Nephron progenitor cell (in vitro differentiated cells): Measurements from ENCODE around the gene SDCBP2.

Experiments
- DNase-seq: peaks from one replicate; pipeline ENCODE4 v3.0.0; 2021
- H3K27ac Mint-ChIP-seq: 2 replicates; pipeline ENCODE4 v1.8.0; 2021; ENCODE audit warnings: mild to moderate bottlenecking, moderate library complexity, mixed read lengths
- H3K27me3 Mint-ChIP-seq: 2 replicates; pipeline ENCODE4 v1.8.0; 2021; ENCODE audit warnings: mild to moderate bottlenecking, low read depth, mixed read lengths; ENCODE audit not compliant: poor library complexity
- H3K36me3 Mint-ChIP-seq: 2 replicates; pipeline ENCODE4 v1.8.0; 2021; ENCODE audit warnings: low read depth, mixed read lengths
- H3K4me1 Mint-ChIP-seq: 2 replicates; pipeline ENCODE4 v1.8.0; 2021; ENCODE audit warnings: mixed read lengths
- H3K4me3 Mint-ChIP-seq: 2 replicates; pipeline ENCODE4 v1.8.0; 2021; ENCODE audit warnings: mild to moderate bottlenecking, moderate library complexity, mixed read lengths
- H3K9me3 Mint-ChIP-seq: 2 replicates; pipeline ENCODE4 v1.8.0; 2021; ENCODE audit warnings: mild to moderate bottlenecking, moderate library complexity, mixed read lengths
- TF ChIP-seq, protein P1 (sequence below): fragments of 200-600 bp; sonication (generic); IDR thresholded peaks from 2 replicates; pipeline ENCODE4 v1.5.0; 2021; ENCODE audit warnings: antibody characterized with exemption

SDCBP2 gene

DNA sequence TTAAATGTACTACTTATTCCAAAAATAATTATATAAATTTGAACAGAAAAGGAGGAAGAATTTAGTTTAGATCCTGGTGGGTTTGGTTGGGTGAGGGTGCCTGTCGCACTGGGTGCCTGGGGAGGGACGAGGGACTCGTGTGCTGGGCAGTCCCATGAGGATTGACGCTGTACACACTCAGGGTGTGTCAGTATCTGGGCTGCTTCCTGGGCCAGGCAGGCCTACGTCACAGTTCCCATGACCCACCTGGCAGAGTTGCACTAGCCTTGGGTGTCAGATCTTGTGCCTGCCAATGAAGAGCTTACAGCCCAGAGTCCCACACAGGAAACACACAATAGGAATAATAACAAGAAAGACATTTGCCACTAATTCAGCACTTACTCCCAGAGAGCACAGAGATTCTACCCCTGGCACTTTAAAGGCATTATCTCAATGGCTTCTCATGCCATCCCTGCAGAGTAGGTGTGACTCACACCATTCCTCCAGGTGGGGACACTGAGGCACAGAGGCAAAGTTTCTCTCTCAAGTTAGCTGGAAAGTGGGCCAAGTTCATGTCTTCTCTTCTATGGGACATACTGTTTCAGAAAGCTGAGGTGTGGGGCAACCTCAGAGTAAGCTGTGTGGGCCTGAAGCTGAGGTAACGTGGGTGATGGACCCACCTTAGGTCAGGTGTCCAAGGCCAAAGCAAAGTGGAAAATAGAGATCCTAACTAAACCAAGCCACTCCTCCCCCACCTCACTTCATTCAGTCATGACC, 1.3 kb upstream of the SDCBP2 start:
- Mint-ChIP-seq H3K27ac (peak overlapping the region; percentile 9), H3K4me1 (peaks cover 12% of the 10 kb centered on the region), H3K27me3 (peaks cover 2% of the 10 kb centered on the region), H3K9me3 (no peaks in the 10 kb centered on the region), H3K4me3 (no peak overlapping the region), H3K36me3 (peaks cover 47% of the 10 kb centered on the region)
- DNase-seq: no peak
- TF ChIP-seq, protein P1, sequence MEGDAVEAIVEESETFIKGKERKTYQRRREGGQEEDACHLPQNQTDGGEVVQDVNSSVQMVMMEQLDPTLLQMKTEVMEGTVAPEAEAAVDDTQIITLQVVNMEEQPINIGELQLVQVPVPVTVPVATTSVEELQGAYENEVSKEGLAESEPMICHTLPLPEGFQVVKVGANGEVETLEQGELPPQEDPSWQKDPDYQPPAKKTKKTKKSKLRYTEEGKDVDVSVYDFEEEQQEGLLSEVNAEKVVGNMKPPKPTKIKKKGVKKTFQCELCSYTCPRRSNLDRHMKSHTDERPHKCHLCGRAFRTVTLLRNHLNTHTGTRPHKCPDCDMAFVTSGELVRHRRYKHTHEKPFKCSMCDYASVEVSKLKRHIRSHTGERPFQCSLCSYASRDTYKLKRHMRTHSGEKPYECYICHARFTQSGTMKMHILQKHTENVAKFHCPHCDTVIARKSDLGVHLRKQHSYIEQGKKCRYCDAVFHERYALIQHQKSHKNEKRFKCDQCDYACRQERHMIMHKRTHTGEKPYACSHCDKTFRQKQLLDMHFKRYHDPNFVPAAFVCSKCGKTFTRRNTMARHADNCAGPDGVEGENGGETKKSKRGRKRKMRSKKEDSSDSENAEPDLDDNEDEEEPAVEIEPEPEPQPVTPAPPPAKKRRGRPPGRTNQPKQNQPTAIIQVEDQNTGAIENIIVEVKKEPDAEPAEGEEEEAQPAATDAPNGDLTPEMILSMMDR: no peak

DNA sequence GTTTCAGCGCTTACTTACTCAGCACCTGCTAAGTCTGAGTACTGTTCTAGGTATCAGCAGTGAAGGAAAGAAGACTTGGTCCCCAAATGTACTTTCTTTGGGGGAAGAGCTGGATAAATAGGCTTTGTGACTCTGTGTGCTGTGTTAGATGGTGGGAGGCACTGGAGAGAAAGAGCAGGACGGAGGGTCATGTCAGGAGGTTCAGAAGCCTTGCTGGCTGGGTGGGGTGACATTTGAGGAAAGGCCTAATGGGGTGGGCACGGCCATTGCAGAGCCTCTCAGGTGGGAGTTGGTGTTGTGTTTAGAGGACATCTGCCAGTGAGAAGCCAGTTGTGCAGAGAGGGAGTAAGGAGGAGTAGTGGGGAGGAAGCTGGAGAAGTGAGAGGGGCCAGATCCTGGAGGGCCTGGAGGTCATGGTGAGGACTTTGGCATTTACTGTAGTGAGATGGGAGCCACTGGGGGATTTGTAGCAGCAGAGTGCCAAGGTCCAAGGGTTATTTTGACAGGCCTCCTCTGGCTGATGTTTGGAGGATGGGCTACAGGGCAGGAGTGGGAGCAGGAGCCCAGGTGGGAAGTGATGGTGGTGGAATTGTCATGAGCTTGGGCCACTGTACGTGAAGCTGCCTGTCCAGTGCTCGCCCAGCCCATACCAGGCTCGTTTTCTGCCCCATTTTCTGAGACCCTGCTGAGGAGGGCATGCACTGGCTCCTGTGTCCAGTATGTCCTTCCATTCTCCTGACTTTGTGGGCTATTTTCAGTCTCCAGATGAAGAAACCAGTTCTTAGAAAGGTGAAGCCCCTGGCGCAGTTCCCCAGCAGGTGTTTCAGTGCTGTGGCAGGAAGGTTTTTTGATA, 886 bp downstream of the SDCBP2 start:
- TF ChIP-seq, protein P1: no peak
- Mint-ChIP-seq H3K27me3 (peaks cover 2% of the 10 kb centered on the region), H3K9me3 (no peaks in the 10 kb centered on the region), H3K4me3 (peak overlapping the region; percentile 60), H3K36me3 (peaks cover 29% of the 10 kb centered on the region), H3K4me1 (peaks cover 17% of the 10 kb centered on the region), H3K27ac (peak overlapping the region; percentile 80)
- no peak for DNase-seq

DNA sequence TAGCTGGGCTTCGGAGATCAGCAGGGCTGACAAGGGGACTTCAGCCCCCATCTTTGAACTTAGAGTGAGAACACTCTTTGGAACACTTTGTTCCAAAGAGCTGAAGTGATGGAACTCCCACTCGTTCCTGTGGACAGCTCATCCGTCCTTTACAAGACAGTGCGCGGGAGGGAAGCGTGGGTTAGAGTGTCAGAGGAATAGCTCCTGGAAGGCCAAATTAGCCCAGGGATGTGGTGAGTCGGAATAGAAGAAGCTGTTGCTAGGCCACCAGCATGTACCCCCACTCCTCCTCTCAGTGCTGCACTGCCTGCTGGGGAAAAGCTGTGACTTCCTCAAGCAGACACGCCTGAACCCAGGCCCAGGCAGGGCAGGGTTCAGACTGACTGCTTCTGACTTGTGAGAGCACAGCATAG, 1.7 kb downstream of the SDCBP2 start:
- H3K27ac Mint-ChIP-seq: peak overlapping the region; percentile 89
- H3K9me3 Mint-ChIP-seq: no peaks in the 10 kb centered on the region
- no peak for DNase-seq
- peaks cover 2% of the 10 kb centered on the region for H3K27me3 Mint-ChIP-seq
- peaks cover 25% of the 10 kb centered on the region for H3K4me1 Mint-ChIP-seq
- no peak overlapping the region for H3K4me3 Mint-ChIP-seq
- TF ChIP-seq, protein P1: no peak
- peaks cover 20% of the 10 kb centered on the region for H3K36me3 Mint-ChIP-seq

DNA sequence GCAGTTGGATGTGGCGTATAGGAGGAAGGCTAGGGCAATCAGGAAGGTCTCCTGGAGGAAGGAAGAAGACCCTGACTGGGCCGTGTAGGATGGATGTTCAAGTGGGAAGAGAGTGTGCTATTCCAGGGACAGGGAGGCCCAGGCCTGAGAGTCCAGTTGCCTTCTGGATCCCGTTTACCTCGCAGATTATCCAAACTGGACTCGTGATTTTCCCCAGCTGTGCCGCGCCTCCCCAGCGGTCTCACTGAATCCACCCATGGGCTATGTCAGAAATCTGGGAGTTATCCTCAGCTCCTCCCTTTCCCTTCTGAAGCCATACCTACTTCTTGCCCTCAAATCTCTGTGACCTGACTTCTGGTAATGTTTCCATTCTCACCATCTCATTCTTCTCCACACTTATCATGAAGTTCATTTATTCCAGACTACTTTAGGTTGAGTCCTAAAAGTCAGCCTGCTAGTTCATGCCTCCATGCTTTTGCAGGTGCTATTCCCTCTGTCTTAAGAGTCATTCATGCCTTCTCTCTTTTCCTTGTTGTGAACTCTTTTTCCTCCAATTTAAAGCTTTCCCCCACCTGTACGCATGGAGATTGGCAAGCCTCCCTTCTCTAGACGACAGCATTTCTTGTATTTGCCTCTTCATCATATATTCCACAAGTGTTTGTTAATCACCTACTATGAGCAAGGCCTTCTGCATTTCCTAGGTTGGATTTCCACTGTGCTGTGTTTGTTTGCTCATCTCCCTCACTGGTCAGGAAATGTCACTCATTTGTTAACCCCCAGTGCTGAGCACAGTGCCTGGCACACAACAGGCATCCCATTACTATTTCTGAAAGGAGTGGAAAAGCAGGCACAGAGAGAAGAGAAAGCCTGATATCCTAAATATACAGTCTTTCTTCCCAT, 2.7 kb downstream of the SDCBP2 start:
- Mint-ChIP-seq H3K36me3 (peaks cover 11% of the 10 kb centered on the region), H3K27ac (no peak overlapping the region), H3K4me3 (no peak overlapping the region), H3K9me3 (no peaks in the 10 kb centered on the region), H3K4me1 (peaks cover 35% of the 10 kb centered on the region), H3K27me3 (no peaks in the 10 kb centered on the region)
- DNase-seq: no peak
- TF ChIP-seq, protein P1: no peak

DNA sequence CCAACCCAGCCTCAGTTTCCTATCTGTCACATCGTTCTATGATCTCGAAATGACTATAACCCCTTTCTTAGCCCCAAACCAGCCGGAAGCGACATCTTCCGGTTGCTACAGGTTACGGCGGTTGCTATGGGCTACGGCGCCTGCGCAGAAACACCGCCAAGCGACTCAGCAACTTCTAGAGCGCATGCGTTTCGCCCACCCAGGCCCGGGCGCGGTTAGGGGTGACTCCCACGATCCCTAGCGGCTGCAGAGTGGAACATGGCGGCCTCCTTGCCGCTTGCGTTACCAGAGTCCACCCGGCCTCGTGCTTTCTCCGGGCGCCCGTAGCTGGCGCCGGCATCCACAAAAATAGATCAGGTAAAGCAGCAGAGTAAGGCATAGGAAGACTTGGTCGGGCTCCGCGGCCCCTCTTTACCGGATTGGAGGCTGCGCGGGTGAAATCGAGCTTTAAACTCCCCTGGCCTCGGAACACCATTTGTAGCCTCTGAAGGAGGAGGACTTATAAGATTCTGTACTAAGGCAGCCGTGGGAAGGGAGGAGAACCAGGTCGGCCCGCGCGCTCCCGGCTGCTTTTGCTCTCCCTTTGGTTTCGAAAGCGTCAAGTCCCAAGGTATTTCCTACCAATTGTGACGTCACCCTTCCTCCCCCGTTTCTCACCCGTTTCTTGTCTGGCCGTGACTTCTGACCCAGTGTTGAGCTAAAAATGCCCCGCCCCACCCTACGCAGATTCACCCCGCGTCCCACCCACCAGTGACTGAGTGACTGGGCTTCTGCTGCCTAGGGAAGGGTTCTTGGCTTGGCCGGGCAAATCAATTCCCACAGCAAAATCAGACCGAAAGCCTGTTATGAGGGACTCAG, 3.5 kb downstream of the SDCBP2 start:
- no peaks in the 10 kb centered on the region for H3K9me3 Mint-ChIP-seq
- peaks cover 42% of the 10 kb centered on the region for H3K4me1 Mint-ChIP-seq
- H3K4me3 Mint-ChIP-seq: no peak overlapping the region
- no peaks in the 10 kb centered on the region for H3K27me3 Mint-ChIP-seq
- H3K36me3 Mint-ChIP-seq: peaks cover 6% of the 10 kb centered on the region
- TF ChIP-seq, protein P1: no peak
- peak; percentile 97 for DNase-seq
- no peak overlapping the region for H3K27ac Mint-ChIP-seq
